Measurements from ENCODE around the gene CACNB4.
"Not testable (repeated sequence)": the region's sequence is repeated elsewhere in the genome, so short reads cannot be mapped to it uniquely, and the experiment has no call there.

Gene CACNB4

DNA sequence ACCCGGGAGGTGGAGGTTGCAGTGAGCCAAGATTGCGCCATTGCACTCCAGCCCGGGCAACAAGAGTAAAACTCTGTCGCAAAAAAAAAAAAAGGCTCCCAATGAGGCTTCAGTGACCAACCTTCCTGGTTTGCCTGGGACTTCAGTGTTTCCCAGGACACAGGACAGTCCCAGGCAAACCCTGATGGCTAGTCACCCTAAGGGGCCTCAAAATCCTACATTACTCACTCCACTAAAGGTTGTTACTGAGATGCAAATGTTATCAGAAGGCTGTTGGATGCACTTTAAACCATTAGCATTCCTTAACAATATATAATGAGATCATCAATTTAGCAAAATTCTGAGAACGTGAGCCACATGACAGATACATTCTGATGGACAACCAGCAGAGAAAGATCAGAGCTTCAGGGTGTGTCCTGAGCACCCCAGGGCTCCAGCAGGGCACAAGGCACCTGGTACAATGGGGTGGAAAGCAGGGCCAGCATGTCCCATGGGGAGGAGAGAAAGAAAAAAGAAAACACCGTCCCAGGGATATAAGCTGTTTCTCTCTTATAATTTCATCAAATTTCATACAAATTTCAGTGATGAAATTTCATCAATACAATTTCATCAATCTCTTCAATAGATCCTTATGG is 152.5 kb downstream of the CACNB4 start:
- in situ Hi-C loops (cut with MboI; ENCODE audit: low sequenced_read_pairs) = no loop called here

DNA sequence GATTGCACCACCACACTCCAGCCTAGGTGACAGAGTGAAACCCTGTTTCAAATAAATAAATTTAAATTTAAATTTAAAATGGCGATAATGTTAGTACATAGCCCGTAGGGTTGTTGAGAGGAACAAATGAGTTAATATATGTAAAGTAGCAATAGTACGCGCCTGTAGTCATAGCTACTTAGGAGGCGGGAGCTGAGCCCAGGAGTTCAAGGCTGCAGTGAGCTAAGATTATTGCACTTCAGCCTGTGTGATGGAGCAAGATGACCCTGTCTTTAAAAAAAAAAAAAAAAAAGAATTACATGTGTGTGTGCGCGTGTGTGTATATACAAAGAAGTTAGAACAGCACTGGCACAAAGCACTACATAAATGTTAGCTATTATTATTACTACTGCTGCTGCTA is 153.2 kb downstream of the CACNB4 start:
- in situ Hi-C loops (cut with MboI; ENCODE audit: low sequenced_read_pairs) = no loop called here

DNA sequence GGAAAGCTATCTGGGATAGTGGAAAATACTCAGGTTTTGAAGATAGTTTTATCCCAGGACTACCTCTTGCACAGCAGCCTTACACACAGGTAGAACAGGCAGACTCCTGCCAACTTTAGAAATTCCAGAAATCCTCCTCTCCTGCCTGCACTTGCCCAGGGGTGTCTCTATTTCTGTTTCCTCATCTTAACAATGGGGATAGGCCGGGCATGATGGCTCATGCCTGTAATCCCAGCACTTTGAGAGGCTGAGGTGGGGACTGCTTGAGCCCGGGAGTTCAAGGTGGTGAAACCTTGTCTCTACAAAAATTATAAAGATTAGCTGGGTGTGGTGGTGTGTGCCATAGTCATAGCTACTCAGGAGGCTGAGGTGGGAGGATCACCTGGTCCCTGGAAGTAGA is 153.7 kb downstream of the CACNB4 start:
- in situ Hi-C loops (cut with MboI; ENCODE audit: low sequenced_read_pairs) = no loop called here

DNA sequence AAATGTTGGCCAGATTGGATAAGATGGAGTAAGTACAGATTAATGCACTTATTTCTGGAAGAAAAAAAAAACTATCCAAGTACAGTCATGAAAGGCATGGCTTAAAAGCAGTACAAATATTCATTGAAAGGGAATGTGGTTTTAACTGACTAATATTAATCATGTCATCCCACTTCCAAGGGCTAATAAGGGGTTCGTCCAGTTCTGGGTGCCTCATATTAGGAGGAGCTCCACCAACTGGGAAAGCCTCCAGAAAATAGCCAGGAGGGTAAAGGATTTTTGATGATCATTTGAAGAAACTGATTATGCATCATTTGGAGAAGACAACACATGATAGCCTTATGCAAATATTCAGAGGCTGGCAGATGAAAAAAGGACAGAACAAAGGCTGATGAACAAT is 155.4 kb downstream of the CACNB4 start:
- in situ Hi-C loops (cut with MboI; ENCODE audit: low sequenced_read_pairs) = no loop called here

DNA sequence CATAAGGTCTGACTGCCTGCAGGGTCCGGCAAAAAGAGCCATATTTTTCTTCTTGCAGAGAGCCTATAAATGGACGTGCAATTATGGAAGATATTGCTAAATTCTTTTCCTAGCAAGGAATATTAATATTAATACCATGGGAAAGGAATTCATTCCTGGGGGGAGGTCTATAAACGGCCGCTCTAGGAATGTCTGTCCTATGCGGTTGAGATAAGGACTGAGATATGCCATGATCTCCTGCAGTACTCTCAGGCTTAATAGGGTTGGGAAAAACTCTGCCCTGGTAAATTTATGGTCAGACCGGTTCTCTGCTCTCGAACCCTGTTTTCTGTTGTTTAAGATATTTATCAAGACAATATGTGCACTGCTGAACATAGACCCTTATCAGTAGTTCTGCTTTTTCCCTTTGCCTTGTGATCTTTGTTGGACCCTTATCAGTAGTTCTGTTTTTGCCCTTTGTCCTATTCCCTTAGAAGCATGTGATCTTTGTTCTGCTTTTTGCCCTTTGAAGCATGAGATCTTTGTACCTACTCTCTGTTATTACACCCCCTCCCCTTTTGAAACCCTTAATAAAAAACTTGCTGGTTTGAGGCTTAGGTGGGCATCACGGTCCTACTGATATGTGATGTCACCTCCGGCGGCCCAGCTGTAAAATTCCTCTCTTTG is 156.2 kb downstream of the CACNB4 start:
- in situ Hi-C loops (cut with MboI; ENCODE audit: low sequenced_read_pairs) = not testable (repeated sequence)

DNA sequence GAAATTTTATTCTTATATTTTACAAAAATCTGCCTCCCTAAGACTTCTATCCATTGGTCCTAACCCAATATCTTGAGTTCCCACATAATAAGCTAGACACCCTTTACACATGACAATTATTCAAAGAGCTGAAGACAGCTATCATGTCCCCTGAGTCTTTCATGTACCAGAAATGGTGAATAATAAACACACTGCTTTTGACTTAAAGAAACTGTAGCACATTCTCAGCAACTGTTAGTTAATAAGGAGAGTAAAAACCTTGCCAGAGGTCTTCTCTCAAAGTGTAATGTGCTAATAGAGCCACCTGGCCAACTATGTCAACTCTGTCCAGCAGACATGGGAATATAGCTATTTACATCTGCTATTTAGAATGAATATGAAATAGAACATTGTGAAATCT is 160.9 kb downstream of the CACNB4 start:
- in situ Hi-C loops (cut with MboI; ENCODE audit: low sequenced_read_pairs) = no loop called here

DNA sequence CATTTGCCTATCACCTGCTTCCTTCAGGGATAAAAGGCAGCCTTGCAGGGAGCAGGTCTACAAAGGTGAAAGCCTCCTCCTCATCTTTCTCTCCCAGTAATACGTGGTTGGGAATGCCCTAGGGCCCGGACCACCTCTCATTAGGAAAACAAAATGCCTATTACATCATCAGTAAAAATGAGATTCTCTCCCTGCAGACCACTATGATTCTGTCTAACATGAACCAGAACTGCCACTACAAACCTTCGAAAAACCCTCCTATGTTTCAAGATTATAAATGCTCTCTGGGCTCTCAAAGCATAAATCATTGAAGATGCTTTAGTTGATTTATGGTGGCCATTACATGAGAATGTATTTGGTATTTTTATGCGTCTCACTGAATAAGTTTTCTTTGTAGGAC is 162.2 kb downstream of the CACNB4 start:
- in situ Hi-C loops (cut with MboI; ENCODE audit: low sequenced_read_pairs) = no loop called here

DNA sequence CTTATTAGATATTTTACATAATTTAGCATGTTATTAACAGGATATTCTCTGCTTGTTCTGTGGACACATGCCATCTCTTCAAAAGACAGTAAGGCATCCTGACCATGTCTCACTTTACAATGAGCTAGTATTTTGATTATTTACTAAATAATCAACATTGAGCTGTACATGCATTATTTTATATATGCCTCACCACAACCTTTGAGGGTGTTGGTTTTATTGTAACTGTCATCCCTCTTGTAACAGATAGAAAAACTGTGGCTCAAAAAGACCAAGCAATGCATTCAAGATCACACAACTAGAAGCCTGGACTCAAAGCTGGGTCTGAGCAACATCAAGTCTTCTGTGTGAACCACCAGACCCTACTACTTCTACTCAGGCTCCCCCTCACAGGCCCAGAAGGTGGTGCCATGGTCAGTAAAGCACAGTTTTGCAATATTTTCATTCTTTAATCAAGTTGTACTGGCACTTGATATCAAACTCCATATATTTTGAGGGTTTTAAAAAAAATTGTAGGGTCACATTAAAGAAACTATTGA is 165.5 kb downstream of the CACNB4 start:
- in situ Hi-C loops (cut with MboI; ENCODE audit: low sequenced_read_pairs) = no loop called here

DNA sequence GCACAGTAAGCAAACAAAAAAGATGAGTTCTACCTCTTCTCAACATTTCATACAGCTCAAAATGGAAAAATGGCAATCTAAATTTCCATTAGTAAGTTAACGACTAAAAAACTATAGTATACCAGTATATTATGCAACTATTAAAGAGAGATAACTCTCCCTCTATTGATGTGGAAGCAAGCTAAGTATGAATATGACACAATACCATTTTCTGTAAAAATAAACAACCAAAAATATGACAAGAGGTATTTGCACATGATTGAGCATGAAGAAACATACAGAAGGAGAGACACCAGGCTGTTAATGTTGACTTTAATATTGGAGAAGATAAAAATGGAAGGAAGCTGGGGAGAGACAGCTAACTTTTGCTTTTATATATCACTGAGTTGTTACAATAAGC is 167.1 kb downstream of the CACNB4 start:
- in situ Hi-C loops (cut with MboI; ENCODE audit: low sequenced_read_pairs) = no loop called here

DNA sequence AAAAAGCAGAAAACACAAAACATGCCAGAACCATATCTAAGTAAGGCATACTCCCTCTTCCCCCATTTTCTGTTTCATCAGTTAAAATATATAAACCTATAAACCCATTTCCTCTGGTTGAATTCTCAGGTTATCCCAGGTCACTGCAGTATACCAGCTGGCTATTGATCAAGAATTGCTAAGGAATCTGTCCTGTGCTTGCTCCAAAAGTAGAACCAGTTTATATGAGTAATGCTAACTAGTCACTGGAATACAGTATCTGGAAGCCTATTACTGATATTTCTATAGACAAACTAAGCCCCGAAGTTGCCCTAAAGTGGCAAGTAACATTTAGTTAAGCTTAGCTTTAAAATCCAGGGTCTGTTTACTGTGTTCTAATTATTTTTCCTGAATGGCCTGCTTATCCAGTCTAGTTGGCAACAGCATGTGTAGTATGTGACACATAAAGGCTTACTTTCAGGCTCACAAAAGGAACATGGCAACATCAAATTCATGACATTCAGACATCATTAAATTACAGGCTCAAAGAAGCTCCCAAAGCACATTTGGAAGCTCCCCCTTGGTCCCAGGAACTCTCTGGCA is 167.7 kb downstream of the CACNB4 start:
- in situ Hi-C loops (cut with MboI; ENCODE audit: low sequenced_read_pairs) = no loop called here

DNA sequence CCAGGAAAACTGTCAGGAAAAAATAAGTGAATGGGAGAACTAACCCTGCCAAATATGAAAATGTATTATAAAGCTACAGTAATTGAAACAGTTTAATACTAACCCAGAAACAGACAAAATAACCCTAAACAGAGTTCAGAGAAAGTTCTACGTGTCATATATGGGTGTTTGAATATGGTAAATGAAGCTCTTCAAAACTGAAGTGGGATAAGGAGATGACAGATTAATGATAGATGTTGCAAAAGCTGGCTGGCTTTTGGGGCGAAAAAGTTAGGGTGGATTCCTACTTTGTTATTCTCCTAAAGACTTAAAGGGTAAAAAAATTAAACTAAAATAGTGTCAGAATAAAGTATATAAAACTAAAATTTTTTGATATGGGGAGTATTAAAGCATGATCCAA is 168.8 kb downstream of the CACNB4 start:
- in situ Hi-C loops (cut with MboI; ENCODE audit: low sequenced_read_pairs) = no loop called here

DNA sequence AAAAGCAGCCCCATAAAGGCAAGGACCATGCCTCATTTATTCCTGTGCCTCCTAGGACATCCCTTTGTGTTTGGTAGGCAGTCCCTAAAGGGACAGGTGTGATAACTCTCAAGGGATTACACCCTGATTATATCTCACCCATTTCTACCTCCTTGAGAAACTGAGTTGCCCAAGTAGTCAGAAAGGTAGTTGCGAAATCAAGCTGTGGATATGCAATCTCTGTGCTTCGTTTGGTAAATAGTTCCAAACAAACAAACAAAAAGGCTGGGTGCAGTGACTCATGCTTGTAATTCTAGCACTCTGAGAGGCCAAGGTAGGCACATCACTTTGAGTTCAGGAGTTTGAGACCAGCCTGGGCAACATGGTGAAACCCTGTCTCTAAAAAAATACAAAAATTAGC is 170.5 kb downstream of the CACNB4 start:
- in situ Hi-C loops (cut with MboI; ENCODE audit: low sequenced_read_pairs) = no loop called here

DNA sequence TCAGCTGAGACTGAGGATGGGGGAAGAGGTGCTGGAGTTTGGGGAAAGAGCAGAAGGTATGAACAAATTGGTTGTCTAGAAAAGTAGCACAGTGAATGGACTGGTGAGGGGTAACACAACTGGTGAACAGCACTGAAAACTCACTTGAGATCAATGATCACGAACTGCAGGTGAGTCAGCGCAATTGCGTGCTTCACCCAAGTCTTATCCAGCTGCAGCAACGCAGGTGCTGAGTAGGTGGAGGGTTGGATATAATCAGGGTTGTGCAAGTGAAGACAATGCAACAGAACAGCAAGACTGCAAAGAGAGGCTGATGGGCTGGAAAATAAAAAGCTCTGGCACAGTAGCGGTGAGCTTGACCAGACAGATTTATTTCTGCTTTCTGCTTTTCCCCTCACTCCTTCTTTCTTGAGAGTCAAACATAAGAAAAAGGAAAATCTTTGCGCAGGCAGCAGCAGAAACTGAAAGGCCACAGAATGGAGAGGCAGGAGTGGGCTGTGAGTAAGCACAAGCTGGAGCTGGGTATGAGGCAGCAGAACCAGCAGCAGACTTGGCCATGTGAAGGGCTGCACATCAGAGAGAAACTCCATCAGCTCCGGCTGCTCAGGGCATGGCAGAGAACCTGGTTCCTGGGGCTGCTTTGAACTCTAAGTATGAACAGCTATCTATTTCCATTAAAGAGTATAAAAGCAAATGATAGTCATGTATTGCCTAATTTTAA is 171.2 kb downstream of the CACNB4 start:
- in situ Hi-C loops (cut with MboI; ENCODE audit: low sequenced_read_pairs) = no loop called here

DNA sequence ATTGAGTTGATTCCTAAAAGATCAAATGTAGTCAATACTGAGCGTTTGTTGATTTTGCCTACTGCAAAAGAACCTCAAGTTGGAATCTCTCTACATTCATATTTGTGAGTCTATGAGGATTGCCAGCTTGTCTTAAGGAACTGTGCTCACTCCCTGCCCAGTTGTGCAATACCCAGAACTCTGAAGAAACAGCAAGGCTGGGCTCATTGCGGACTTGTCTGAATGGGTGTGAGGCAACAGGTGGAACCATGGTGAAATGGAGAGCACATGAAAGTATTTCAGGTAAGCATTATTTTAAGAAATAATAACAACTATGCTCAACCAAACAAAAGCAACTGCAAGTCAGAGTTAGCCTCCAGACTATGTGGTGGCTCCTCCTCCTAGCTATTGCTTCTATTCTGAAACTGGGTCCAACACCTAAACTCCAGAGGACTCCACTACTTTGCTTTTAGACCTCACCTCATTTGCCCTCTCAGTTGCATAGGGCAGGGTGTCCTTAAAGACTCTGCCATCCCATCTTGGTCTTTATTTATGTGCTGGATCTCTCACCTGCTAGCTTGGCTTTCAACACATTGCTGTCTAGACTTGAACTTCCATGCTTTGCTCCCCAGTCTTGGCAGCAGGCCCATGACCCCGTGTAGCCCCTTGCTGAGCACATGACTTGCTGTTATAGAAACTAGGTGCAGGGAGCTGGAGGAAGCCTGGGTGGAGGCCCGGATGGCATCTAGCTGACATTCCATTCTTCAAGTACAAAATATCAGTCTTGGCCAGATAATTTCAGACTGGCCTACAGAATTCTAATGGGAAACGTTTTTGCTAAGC is 175.8 kb downstream of the CACNB4 start:
- in situ Hi-C loops (cut with MboI; ENCODE audit: low sequenced_read_pairs) = no loop called here

DNA sequence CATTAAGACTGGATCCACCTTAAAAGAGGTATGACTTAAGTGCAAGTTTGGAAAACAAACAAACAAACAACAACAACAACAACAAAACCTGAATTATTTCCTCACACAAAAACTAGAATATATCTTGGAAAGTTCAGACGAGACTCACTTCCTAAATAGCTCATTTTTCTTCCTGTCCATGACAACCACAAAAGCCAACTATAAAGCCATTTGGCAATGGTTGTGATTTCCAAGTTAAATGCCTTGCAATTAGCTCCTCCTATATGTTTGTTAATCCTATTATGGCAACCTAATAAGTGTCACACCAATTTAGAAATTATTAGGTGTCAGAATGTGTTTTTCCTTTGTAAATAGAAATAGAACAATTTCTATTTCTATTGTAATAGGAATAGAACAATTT is 179.1 kb downstream of the CACNB4 start:
- in situ Hi-C loops (cut with MboI; ENCODE audit: low sequenced_read_pairs) = no loop called here

DNA sequence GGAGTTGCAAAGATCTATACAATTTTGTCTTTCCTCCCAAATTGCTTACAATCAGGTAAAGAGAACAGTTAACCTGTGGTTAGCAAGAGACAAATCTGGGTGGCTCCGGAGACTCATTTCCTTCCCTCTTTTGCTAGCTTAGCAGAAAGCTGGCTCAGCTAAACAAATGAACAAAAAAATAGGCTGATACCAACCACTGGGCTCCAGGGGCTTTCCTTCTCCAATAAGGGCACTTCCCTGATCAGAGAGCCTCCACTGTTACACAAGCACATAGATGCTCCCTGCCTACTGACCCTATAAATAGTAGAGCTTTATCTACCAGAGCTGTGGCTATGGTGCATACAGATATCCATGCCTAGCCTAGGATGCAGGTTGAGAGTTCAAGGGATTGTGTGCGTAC is 180.5 kb downstream of the CACNB4 start:
- in situ Hi-C loops (cut with MboI; ENCODE audit: low sequenced_read_pairs) = no loop called here

DNA sequence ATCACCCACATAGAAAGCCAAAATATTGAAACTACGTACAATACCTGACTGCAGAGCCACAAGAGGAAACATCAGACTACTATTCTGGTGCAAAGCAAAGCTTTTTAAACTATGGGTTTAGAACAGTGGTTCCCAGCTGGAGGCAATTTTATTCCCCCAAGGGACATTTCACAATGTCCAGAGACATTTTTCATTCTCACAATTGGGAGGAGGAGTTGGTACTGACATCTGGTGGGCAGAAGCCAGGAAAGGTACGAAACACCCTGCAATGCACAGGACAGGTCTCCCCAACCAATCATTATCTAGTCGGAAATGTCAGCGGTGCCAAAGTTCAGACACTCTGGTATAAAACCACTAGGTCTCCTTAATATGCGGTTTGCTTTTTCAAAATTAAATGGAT is 182.2 kb downstream of the CACNB4 start:
- in situ Hi-C loops (cut with MboI; ENCODE audit: low sequenced_read_pairs) = no loop called here

DNA sequence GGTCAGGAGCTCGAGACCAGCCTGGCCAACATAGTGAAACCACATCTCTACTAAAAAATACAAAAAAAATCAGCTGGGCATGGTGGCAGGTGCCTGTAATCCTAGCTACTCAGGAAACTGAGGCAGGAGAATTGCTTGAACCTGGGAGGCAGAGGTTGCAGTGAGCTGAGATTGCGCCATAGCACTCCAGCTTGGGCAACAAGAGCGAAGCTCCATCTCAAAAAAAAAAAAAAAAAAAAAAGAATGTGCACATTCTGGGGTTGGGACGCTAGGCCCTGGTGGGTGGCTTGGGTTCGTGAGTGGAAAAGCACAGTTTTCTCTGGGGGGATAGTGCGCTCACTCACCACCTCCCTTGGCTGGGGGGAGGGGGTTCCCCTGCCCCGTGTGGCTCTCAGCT is 183.2 kb downstream of the CACNB4 start:
- in situ Hi-C loops (cut with MboI; ENCODE audit: low sequenced_read_pairs) = not testable (repeated sequence)

DNA sequence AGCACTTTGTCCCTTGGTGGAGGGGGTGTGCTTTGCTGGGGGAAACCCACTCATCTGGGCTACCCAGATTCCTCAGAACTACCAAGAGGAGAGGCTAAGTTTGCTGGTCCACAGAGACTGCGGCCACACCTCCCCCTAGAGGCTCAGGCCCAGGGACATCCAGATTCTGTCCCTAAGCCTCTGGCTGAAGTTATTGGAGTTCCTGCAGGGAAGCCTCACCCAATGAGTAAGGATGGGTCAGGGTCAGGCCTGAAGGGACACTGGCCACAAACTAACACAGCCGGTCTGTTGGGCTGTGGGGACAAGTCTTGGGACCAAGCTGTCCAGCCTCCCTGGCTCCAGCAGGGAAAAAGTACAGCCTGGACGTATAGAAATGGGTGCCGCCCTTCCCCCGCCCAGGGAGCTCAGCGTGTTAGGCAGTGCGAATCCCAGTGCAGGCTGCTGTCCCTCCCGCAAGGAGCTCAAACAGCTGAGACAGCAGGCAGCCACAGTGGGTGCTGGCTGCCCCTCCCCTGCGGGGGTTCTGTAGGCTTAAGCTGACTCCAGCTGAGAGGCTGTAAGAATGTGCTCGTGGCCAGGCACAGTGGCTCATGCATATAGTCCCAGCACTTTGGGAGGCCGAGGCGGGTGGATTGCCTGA is 183.7 kb downstream of the CACNB4 start:
- in situ Hi-C loops (cut with MboI; ENCODE audit: low sequenced_read_pairs) = no loop called here

DNA sequence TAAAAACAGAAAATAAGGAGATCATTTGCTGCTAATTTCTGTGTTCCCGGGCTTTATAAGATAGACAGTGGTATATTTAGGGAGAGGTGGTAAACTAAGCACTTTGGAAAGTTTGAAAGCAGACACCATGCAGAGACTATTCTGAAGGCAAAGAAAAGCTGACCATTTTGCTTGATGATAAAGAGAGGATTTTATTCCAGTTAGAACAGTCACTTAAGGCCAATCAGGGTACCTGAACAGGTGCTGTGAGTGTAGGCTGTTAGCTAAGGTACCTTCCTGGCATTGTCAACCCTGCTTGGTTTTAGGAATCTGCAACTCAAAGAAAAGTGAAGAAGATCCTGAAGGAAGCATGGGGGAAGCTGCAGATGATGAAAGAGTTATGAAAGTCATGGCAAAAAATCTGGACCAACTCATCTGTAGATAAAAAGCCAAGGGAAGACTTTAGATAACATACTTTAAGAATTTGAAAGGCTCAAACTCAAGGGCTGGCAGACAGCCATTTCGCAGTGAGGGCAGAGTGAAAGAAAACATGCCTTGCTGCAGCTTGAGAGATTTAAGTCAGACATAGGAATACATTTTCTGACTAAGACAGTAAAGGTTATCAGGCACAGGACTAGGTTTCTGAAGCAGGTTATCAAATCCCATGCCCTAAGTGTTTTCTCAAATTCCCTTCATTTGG is 190.5 kb downstream of the CACNB4 start:
- in situ Hi-C loops (cut with MboI; ENCODE audit: low sequenced_read_pairs) = no loop called here
